K562 (cell line): ENCODE results near the gene MAN2A1. TPM values are rescaled to one million over a fixed set of nuclear protein-coding genes. Genes with fewer than 3 reads are reported as not detected.

ENCODE experiments used
- ATAC-seq: fragments of 200-7000 bp; cut with Tn5 transposase; 3 replicates; pipeline ENCODE4 v1.9.1; 2020; ENCODE audit warnings: moderate library complexity
- BruUV-seq: library from RNA; stranded (reverse); fragments of 400-500 nt; replicated peaks from 2 replicates; lab custom pipeline; 2021; lab: Mats Ljungman, UMichigan
- CTCF ChIA-PET: fragments of 300-600 bp; formaldehyde crosslinking; extraction: SDS; loops from one replicate; lab custom pipeline; 2021; ENCODE audit warnings: low intra/inter-chr PET ratio; lab: Yijun Ruan, JAX
- POLR2A ChIA-PET: fragments of 300-600, 350-650 bp; sonication (Branson Sonifier 250); formaldehyde crosslinking; extraction: SDS; loops from one replicate; lab custom pipeline; 2021; ENCODE audit warnings: antibody characterized with exemption, inconsistent platforms; lab: Yijun Ruan, JAX
- DNase-seq, 4 experiments: peaks; one replicate each; pipeline versions ENCODE4 v3.0.0 to v3.0.0-alpha.2; 2011 to 2018; ENCODE audit warnings: low spot score in 3 of 4, mixed read lengths in 3 of 4; ENCODE audit errors: extremely low read depth in 1 of 4
- FAIRE-seq: peaks from 2 replicates; lab custom pipeline; 2011; peaks lifted over from hg19 to GRCh38; lab: Jason Lieb, UNC
- H2AFZ ChIP-seq: 2 replicates; pipeline ENCODE4 v1.6.0; 2011; ENCODE audit warnings: low read depth, low read length, control low read depth, inconsistent platforms
- H3K27ac ChIP-seq: fragments of 200-600 bp; 3 replicates; pipeline ENCODE4 v1.8.0; 2011; ENCODE audit warnings: low read depth, mild to moderate bottlenecking, control low read depth, inconsistent platforms, low read length, moderate library complexity, mixed read lengths; ENCODE audit errors: extremely low read depth
- H3K27me3 ChIP-seq, 2 experiments: fragments of 300-600 bp in 1 of 2; 2 replicates in 1 of 2; 3 replicates in 1 of 2; pipeline versions ENCODE4 v1.6.0 to v1.8.0; 2011; ENCODE audit warnings: inconsistent platforms in 2 of 2, low read length in 2 of 2, mild to moderate bottlenecking in 1 of 2, mixed read lengths in 1 of 2, moderate library complexity in 1 of 2; ENCODE audit not compliant: control insufficient read depth in 2 of 2, insufficient read depth in 2 of 2
- H3K36me3 ChIP-seq: fragments of 300-600 bp; 3 replicates; pipeline ENCODE4 v1.8.0; 2011; ENCODE audit warnings: mild to moderate bottlenecking, low read length, inconsistent platforms; ENCODE audit not compliant: control insufficient read depth, insufficient read depth
- H3K4me1 ChIP-seq, 2 experiments: fragments of 200-600 bp in 1 of 2; replicated peaks in 1 of 2; 2 replicates in 1 of 2; 3 replicates in 1 of 2; pipeline versions ENCODE4 v1.5.1 to v1.8.0; 2011; ENCODE audit warnings: inconsistent platforms in 2 of 2, low read length in 2 of 2, mild to moderate bottlenecking in 1 of 2, mixed read lengths in 1 of 2, moderate library complexity in 1 of 2; ENCODE audit not compliant: control insufficient read depth in 2 of 2, insufficient read depth in 2 of 2
- H3K4me2 ChIP-seq: 2 replicates; pipeline ENCODE4 v1.6.1; 2011; ENCODE audit warnings: low read length, control low read depth, inconsistent platforms, mixed read lengths; ENCODE audit not compliant: insufficient read depth
- H3K4me3 ChIP-seq: fragments of 200-600 bp; sonication (generic), shearing (Covaris generic); 2 replicates; pipeline ENCODE4 v1.5.1; 2016; ENCODE audit warnings: control low read depth, inconsistent platforms
- H3K79me2 ChIP-seq: fragments of 200-600 bp; 3 replicates; pipeline ENCODE4 v1.8.0; 2011; ENCODE audit warnings: low read length, inconsistent platforms; ENCODE audit not compliant: control insufficient read depth, insufficient read depth
- H3K9ac ChIP-seq, 2 experiments: 2 replicates each; pipeline versions ENCODE4 v1.6.0 to v1.6.1; 2011; ENCODE audit warnings: low read depth in 2 of 2, low read length in 2 of 2, control low read depth in 1 of 2, inconsistent platforms in 1 of 2, mild to moderate bottlenecking in 1 of 2, mixed read lengths in 1 of 2; ENCODE audit not compliant: insufficient read depth in 1 of 2
- H3K9me1 ChIP-seq: one replicate; pipeline ENCODE4 v1.6.0; 2011; ENCODE audit warnings: inconsistent platforms, mild to moderate bottlenecking, low read length, moderate library complexity; ENCODE audit not compliant: control insufficient read depth, insufficient read depth
- H3K9me3 ChIP-seq: replicated peaks from 2 replicates; pipeline ENCODE4 v1.5.1; 2011; ENCODE audit warnings: low read depth, low read length, inconsistent platforms; ENCODE audit not compliant: control insufficient read depth, insufficient read depth
- H4K20me1 ChIP-seq: replicated peaks from 2 replicates; pipeline ENCODE4 v1.6.1; 2011; ENCODE audit warnings: low read length, inconsistent platforms, mixed read lengths; ENCODE audit not compliant: control insufficient read depth, insufficient read depth
- DIDO1 ChIP-seq: fragments of 450-650 bp; IDR thresholded peaks from 2 replicates; pipeline ENCODE4 v1.6.1; 2016; ENCODE audit warnings: low read depth, missing biosample characterization, missing genetic modification characterization
- HDAC2 ChIP-seq: fragments of 450-650 bp; IDR thresholded peaks from 2 replicates; pipeline ENCODE4 v1.6.1; 2016; ENCODE audit warnings: mild to moderate bottlenecking
- NBN ChIP-seq: fragments of 450-650 bp; IDR thresholded peaks from 2 replicates; pipeline ENCODE4 v1.6.1; 2016; ENCODE audit warnings: low read depth, mild to moderate bottlenecking
- RNF2 ChIP-seq: sonication (generic); IDR thresholded peaks from 2 replicates; pipeline ENCODE4 v1.6.1; 2016
- ZFP1 ChIP-seq: fragments of 450-650 bp; formaldehyde crosslinking; IDR thresholded peaks from 2 replicates; pipeline ENCODE4 v1.4.0; 2020; ENCODE audit warnings: mild to moderate bottlenecking, mixed read lengths
- ZKSCAN8 ChIP-seq: fragments of 200-800 bp; sonication (Bioruptor generic); IDR thresholded peaks from 2 replicates; pipeline ENCODE4 v1.6.1; 2016; ENCODE audit warnings: missing genetic modification characterization, missing compliant biosample characterization
- ZNF780A ChIP-seq: fragments of 250-450 bp; sonication (Bioruptor Pico); IDR thresholded peaks from 2 replicates; pipeline ENCODE4 v1.5.0; 2021; ENCODE audit warnings: mild to moderate bottlenecking
- WGBS: fragments of 100-300 bp; shearing (Covaris generic); methylation state at CpG from one replicate; pipeline ENCODE4 v1.1.6; 2016; ENCODE audit warnings: low coverage, mixed read lengths; ENCODE audit not compliant: insufficient coverage; ENCODE audit errors: missing lambda C conversion rate; 5-methylcytosine and 5-hydroxymethylcytosine counted together
- in situ Hi-C: fragments of 300-500 bp; cut with MboI; formaldehyde crosslinking; loops from 4 replicates; pipeline ENCODE4 v1.15.0; 2018; ENCODE audit warnings: inconsistent platforms, mixed read lengths
- intact Hi-C: fragments of 100-400 bp; cut with micrococcal nuclease; formaldehyde crosslinking; loops from 2 replicates; pipeline ENCODE4 v1.14.2; 2022
- polyA plus RNA-seq, 8 experiments: library from polyadenylated mRNA; depleted of rRNA in 4 of 8; stranded (reverse) in 5 of 8; unstranded in 3 of 8; fragments of >200 nt; fragmentation: Nextera tagmentation in 2 of 8; fragmentation: Illumina TruSeq in 1 of 8; extraction: Ambion mirVana in 2 of 8; extraction: Trizol in 1 of 8; gene quantifications; 2 replicates each; pipeline versions ENCODE4 v1.2.1 to v1.2.3, GENCODE V29; 2011 to 2014; ENCODE audit warnings: inconsistent platforms in 1 of 8, missing spikeins in 1 of 8
- total RNA-seq, 7 experiments: library from RNA; depleted of rRNA in 6 of 7; stranded (reverse); fragments of >200 nt in 6 of 7; fragmentation: Illumina TruSeq in 2 of 7; extraction: Trizol in 2 of 7; gene quantifications; 2 replicates each; pipeline versions ENCODE4 v1.2.1 to v1.2.3, GENCODE V29; 2011 to 2021; ENCODE audit warnings: low replicate concordance in 1 of 7
- TF ChIP-seq, protein P1 (sequence below): fragments of 450-650 bp; IDR thresholded peaks from 2 replicates; pipeline ENCODE4 v1.6.1; 2018; ENCODE audit not compliant: partially characterized antibody
- TF ChIP-seq, protein P2 (sequence below): fragments of 250-450 bp; sonication (Bioruptor Pico); IDR thresholded peaks from 2 replicates; pipeline ENCODE4 v1.4.0; 2020; ENCODE audit warnings: mild to moderate bottlenecking, moderate library complexity

Gene MAN2A1
- total and polyA plus RNA-seq, 9 of the 15 experiments (the other 6 are each of a cell fraction or from before 2014, with no cell fraction given), result 5.2 to 32.0 (median 19.8) TPM

DNA sequence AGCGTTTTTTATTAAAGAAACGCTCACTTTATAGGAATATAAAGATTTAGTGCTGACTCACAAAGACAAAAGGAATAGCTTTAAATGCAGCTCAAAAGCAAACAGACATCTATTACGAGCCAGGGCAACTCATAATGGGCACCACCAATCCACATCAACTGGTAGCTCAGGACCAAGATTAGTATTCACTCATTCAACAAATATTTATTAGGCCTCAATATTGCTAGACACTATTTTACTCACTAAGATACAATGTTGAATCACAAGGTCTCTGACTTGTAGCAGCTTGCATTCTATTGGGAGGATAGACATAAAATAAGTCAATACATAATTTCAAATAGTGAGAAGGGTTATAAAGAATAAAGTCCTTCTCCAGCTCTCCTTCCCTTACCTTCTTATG is 8.0 kb upstream of the MAN2A1 start:
- no peak overlapping the region for H3K4me2 ChIP-seq
- no peaks in the 10 kb centered on the region for H4K20me1 ChIP-seq
- no peaks in the 10 kb centered on the region for H3K36me3 ChIP-seq
- H3K27ac ChIP-seq, result no peak overlapping the region
- in situ Hi-C loops, result no loop called here
- H3K9me3 ChIP-seq, result no peaks in the 10 kb centered on the region
- no peak overlapping the region for H3K4me3 ChIP-seq
- ATAC-seq, result no peak
- DNase-seq, result no peak
- H2AFZ ChIP-seq, result no peak overlapping the region
- BruUV-seq, result no TSS peak
- CTCF ChIA-PET, result no interaction called here
- H3K4me1 ChIP-seq, result no peaks in the 10 kb centered on the region
- H3K9me1 ChIP-seq, result no peaks in the 10 kb centered on the region
- FAIRE-seq, result no peak
- H3K79me2 ChIP-seq, result no peaks in the 10 kb centered on the region
- 13% methylated on average over 3 of the region's 3 CpGs for WGBS
- H3K27me3 ChIP-seq, result peaks cover 0 to 2% of the 10 kb centered on the region in 2 experiments; a peak in 1 of 5 replicates
- intact Hi-C loops, result loop anchor here (10.0 kb wide), 2 partner anchors 187 to 1037 kb away; no protein-coding TSS in a partner anchor
- TF ChIP-seq, protein P1, sequence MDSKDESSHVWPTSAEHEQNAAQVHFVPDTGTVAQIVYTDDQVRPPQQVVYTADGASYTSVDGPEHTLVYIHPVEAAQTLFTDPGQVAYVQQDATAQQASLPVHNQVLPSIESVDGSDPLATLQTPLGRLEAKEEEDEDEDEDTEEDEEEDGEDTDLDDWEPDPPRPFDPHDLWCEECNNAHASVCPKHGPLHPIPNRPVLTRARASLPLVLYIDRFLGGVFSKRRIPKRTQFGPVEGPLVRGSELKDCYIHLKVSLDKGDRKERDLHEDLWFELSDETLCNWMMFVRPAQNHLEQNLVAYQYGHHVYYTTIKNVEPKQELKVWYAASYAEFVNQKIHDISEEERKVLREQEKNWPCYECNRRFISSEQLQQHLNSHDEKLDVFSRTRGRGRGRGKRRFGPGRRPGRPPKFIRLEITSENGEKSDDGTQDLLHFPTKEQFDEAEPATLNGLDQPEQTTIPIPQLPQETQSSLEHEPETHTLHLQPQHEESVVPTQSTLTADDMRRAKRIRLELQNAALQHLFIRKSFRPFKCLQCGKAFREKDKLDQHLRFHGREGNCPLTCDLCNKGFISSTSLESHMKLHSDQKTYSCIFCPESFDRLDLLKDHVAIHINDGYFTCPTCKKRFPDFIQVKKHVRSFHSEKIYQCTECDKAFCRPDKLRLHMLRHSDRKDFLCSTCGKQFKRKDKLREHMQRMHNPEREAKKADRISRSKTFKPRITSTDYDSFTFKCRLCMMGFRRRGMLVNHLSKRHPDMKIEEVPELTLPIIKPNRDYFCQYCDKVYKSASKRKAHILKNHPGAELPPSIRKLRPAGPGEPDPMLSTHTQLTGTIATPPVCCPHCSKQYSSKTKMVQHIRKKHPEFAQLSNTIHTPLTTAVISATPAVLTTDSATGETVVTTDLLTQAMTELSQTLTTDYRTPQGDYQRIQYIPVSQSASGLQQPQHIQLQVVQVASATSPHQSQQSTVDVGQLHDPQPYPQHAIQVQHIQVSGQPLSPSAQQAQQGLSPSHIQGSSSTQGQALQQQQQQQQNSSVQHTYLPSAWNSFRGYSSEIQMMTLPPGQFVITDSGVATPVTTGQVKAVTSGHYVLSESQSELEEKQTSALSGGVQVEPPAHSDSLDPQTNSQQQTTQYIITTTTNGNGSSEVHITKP, result no peak
- TF ChIP-seq ZNF780A (CRISPR knock-in tag) (no peak), HDAC2 (no peak), DIDO1 (tag) (no peak), RNF2 (no peak), ZFP1 (CRISPR knock-in tag) (no peak), ZKSCAN8 (CRISPR knock-in tag) (no peak), NBN (no peak)
- TF ChIP-seq, protein P2, sequence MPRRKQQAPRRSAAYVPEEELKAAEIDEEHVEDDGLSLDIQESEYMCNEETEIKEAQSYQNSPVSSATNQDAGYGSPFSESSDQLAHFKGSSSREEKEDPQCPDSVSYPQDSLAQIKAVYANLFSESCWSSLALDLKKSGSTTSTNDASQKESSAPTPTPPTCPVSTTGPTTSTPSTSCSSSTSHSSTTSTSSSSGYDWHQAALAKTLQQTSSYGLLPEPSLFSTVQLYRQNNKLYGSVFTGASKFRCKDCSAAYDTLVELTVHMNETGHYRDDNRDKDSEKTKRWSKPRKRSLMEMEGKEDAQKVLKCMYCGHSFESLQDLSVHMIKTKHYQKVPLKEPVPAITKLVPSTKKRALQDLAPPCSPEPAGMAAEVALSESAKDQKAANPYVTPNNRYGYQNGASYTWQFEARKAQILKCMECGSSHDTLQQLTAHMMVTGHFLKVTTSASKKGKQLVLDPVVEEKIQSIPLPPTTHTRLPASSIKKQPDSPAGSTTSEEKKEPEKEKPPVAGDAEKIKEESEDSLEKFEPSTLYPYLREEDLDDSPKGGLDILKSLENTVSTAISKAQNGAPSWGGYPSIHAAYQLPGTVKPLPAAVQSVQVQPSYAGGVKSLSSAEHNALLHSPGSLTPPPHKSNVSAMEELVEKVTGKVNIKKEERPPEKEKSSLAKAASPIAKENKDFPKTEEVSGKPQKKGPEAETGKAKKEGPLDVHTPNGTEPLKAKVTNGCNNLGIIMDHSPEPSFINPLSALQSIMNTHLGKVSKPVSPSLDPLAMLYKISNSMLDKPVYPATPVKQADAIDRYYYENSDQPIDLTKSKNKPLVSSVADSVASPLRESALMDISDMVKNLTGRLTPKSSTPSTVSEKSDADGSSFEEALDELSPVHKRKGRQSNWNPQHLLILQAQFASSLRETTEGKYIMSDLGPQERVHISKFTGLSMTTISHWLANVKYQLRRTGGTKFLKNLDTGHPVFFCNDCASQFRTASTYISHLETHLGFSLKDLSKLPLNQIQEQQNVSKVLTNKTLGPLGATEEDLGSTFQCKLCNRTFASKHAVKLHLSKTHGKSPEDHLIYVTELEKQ (CRISPR knock-in tag), result no peak
- TF ChIP-seq, all 486 proteins: peak for 0
- POLR2A ChIA-PET, result interaction anchor here (0.6 to 1.0 kb wide), 3 partner anchors 8 to 1016 kb away, joined by 3 to 4 read pairs (median 4); partner anchors contain the start of gene MAN2A1
- no peak overlapping the region for H3K9ac ChIP-seq
